WTC11 (cell line): ENCODE data around the gene DYNAP. TPM values are rescaled to one million over a fixed set of nuclear protein-coding genes. Genes with fewer than 3 reads are reported as not detected.

Source experiments
- ATAC-seq: fragments of 200-7000 bp; cut with Tn5 transposase; 2 replicates; pipeline ENCODE4 v1.10.0; 2021; ENCODE audit warnings: mild to moderate bottlenecking, moderate library complexity
- CTCF ChIA-PET: fragments of 300-600 bp; sonication (Branson Sonifier 250); formaldehyde crosslinking; loops from one replicate; lab custom pipeline; 2021; ENCODE audit warnings: antibody characterized with exemption; lab: Charles Lee
- POLR2A ChIA-PET: fragments of 350-600 bp; sonication (Branson Sonifier 250); formaldehyde crosslinking; loops from one replicate; lab custom pipeline; 2021; ENCODE audit warnings: antibody characterized with exemption; lab: Charles Lee
- DNase-seq: peaks from one replicate; pipeline ENCODE4 v3.0.0; 2021; ENCODE audit warnings: low spot score
- H3K27ac Mint-ChIP-seq: 2 replicates; pipeline ENCODE4 v1.8.0; 2021; ENCODE audit warnings: mixed read lengths
- H3K27me3 Mint-ChIP-seq: 2 replicates; pipeline ENCODE4 v1.8.0; 2021; ENCODE audit warnings: low read depth, mild to moderate bottlenecking, moderate library complexity, mixed read lengths
- H3K36me3 Mint-ChIP-seq: 2 replicates; pipeline ENCODE4 v1.8.0; 2021; ENCODE audit warnings: mixed read lengths
- H3K4me1 Mint-ChIP-seq: 2 replicates; pipeline ENCODE4 v1.8.0; 2022; ENCODE audit warnings: mixed read lengths
- H3K4me3 Mint-ChIP-seq: 2 replicates; pipeline ENCODE4 v1.8.0; 2021; ENCODE audit warnings: mild to moderate bottlenecking, moderate library complexity, mixed read lengths
- H3K9me3 Mint-ChIP-seq: 2 replicates; pipeline ENCODE4 v1.8.0; 2021; ENCODE audit warnings: mixed read lengths
- ATF1 ChIP-seq: sonication (generic); formaldehyde crosslinking; IDR thresholded peaks from 2 replicates; pipeline ENCODE4 v1.8.1; 2023; ENCODE audit warnings: mild to moderate bottlenecking, moderate library complexity, missing genetic modification reagents
- CREB1 ChIP-seq: sonication (generic); formaldehyde crosslinking; IDR thresholded peaks from 2 replicates; pipeline ENCODE4 v1.8.0; 2023; ENCODE audit warnings: mild to moderate bottlenecking, missing genetic modification reagents
- ELF4 ChIP-seq: sonication (generic); formaldehyde crosslinking; IDR thresholded peaks from 2 replicates; pipeline ENCODE4 v1.8.1; 2022; ENCODE audit warnings: low read depth, mild to moderate bottlenecking, moderate library complexity, missing genetic modification reagents
- EMX1 ChIP-seq: fragments of 250-450 bp; sonication (Bioruptor Pico); IDR thresholded peaks from 2 replicates; pipeline ENCODE4 v1.8.0; 2021; ENCODE audit warnings: mild to moderate bottlenecking
- MXD4 ChIP-seq: fragments of 250-450 bp; sonication (Bioruptor Pico); IDR thresholded peaks from 2 replicates; pipeline ENCODE4 v1.8.0; 2021; ENCODE audit warnings: mild to moderate bottlenecking, moderate library complexity, borderline replicate concordance
- NFYB ChIP-seq: sonication (generic); formaldehyde crosslinking; conservative IDR thresholded peaks from 2 replicates; pipeline ENCODE4 v1.8.0; 2022; ENCODE audit warnings: low read depth, missing genetic modification reagents
- TP53 ChIP-seq: sonication (generic); formaldehyde crosslinking; IDR thresholded peaks from 2 replicates; pipeline ENCODE4 v1.8.1; 2023; ENCODE audit warnings: mild to moderate bottlenecking, missing genetic modification reagents
- ZNF219 ChIP-seq: sonication (generic); formaldehyde crosslinking; IDR thresholded peaks from 2 replicates; pipeline ENCODE4 v1.8.0; 2023; ENCODE audit warnings: missing genetic modification reagents, mild to moderate bottlenecking, borderline replicate concordance
- ZNF317 ChIP-seq: sonication (generic); formaldehyde crosslinking; IDR thresholded peaks from 2 replicates; pipeline ENCODE4 v1.8.1; 2023; ENCODE audit warnings: low read depth, mild to moderate bottlenecking, moderate library complexity, missing genetic modification reagents, borderline replicate concordance
- ZNF423 ChIP-seq: fragments of 250-450 bp; sonication (Bioruptor Pico); IDR thresholded peaks from 2 replicates; pipeline ENCODE4 v2.1.2; 2022; ENCODE audit warnings: mild to moderate bottlenecking, moderate library complexity
- total RNA-seq: library from RNA; stranded (reverse); gene quantifications from 3 replicates; pipeline ENCODE4 v1.2.3, GENCODE V29; 2021
- TF ChIP-seq, protein P1 (sequence below): sonication (generic); formaldehyde crosslinking; IDR thresholded peaks from 2 replicates; pipeline ENCODE4 v1.8.1; 2023; ENCODE audit warnings: mild to moderate bottlenecking, missing genetic modification reagents
- TF ChIP-seq, protein P2 (sequence below): sonication (generic); formaldehyde crosslinking; conservative IDR thresholded peaks from 2 replicates; pipeline ENCODE4 v1.8.1; 2022; ENCODE audit warnings: mild to moderate bottlenecking, missing genetic modification reagents
- TF ChIP-seq, protein P3 (sequence below): sonication (generic); formaldehyde crosslinking; IDR thresholded peaks from 2 replicates; pipeline ENCODE4 v1.8.0; 2022; ENCODE audit warnings: mild to moderate bottlenecking, missing genetic modification reagents
- TF ChIP-seq, protein P4 (sequence below): sonication (generic); formaldehyde crosslinking; IDR thresholded peaks from 2 replicates; pipeline ENCODE4 v1.8.0; 2022; ENCODE audit warnings: missing genetic modification reagents
- TF ChIP-seq, protein P5 (sequence below): fragments of 250-450 bp; sonication (Bioruptor Pico); IDR thresholded peaks from 2 replicates; pipeline ENCODE4 v2.1.2; 2022; ENCODE audit warnings: mild to moderate bottlenecking, moderate library complexity
- TF ChIP-seq, protein P6 (sequence below): sonication (generic); formaldehyde crosslinking; IDR thresholded peaks from 2 replicates; pipeline ENCODE4 v1.8.1; 2023; ENCODE audit warnings: mild to moderate bottlenecking, missing genetic modification reagents, borderline replicate concordance
- TF ChIP-seq, protein P7 (sequence below): fragments of 250-450 bp; sonication (Bioruptor Pico); conservative IDR thresholded peaks from 2 replicates; pipeline ENCODE4 v1.9.0; 2021; ENCODE audit warnings: mild to moderate bottlenecking

The DYNAP gene
- total RNA-seq, 1 experiment from 2014 or later = 0.94 TPM

DNA sequence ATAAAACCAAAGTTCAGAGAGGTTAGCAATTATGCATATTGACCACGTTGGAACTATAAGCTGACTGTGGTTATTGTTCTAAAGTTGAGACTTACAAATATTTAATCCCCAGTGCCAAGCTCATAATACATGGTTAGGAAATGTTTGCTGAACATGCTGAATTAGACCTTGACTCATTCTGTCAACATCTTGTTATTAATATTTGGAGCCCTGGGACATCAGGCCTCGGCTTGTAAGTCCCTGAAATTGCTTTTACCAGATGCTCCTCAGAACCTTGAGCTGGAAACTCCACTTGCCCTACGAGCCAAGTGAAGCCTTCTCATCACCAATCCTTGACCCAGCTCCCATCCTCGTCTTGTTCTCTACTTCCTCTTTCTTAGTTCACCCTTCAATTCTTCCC is 21.2 kb downstream of the DYNAP start:
- ATAC-seq = no peak

DNA sequence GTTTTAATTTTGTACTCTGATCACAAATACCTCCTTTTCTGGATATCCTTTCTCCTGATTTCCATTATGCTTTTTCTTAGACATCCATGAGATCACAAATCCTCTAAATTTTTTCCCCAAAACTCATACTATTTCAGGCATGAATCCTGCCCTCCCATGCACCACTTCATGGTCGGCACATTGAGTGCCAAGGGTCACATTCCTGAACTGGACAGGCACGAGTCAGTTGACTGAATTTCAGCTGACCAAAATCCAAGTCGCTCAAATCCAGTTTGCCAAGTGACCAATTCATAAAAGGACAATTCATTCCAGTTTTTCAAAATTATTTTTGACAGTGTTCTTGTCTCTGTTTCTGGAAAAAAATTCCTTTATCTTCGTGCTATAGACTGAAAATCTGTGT is 22.1 kb downstream of the DYNAP start:
- no peak for DNase-seq
- CTCF ChIA-PET = interaction anchor here (1.0 kb wide), 1 partner anchor 256 kb away, joined by 4 read pairs; the partner anchor contains the start of genes C18orf54 and STARD6
- Mint-ChIP-seq H3K27ac (no peak overlapping the region), H3K4me1 (peaks cover 26% of the 10 kb centered on the region), H3K4me3 (no peak overlapping the region), H3K27me3 (no peaks in the 10 kb centered on the region; the same call in 1 of the 2 replicates), H3K9me3 (peaks cover 32% of the 10 kb centered on the region), H3K36me3 (peaks cover 17% of the 10 kb centered on the region)
- POLR2A ChIA-PET = no interaction called here
- no peak for ATAC-seq
- TF ChIP-seq, protein P1, sequence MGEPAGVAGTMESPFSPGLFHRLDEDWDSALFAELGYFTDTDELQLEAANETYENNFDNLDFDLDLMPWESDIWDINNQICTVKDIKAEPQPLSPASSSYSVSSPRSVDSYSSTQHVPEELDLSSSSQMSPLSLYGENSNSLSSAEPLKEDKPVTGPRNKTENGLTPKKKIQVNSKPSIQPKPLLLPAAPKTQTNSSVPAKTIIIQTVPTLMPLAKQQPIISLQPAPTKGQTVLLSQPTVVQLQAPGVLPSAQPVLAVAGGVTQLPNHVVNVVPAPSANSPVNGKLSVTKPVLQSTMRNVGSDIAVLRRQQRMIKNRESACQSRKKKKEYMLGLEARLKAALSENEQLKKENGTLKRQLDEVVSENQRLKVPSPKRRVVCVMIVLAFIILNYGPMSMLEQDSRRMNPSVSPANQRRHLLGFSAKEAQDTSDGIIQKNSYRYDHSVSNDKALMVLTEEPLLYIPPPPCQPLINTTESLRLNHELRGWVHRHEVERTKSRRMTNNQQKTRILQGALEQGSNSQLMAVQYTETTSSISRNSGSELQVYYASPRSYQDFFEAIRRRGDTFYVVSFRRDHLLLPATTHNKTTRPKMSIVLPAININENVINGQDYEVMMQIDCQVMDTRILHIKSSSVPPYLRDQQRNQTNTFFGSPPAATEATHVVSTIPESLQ (CRISPR knock-in tag) = no peak
- TF ChIP-seq, protein P2, sequence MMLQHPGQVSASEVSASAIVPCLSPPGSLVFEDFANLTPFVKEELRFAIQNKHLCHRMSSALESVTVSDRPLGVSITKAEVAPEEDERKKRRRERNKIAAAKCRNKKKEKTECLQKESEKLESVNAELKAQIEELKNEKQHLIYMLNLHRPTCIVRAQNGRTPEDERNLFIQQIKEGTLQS (CRISPR knock-in tag) = no peak
- TF ChIP-seq, protein P3, sequence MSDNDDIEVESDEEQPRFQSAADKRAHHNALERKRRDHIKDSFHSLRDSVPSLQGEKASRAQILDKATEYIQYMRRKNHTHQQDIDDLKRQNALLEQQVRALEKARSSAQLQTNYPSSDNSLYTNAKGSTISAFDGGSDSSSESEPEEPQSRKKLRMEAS (CRISPR knock-in tag) = no peak
- TF ChIP-seq EMX1 = no peak
- TF ChIP-seq CREB1 (CRISPR knock-in tag) = no peak
- no peak for TF ChIP-seq ZNF219
- TF ChIP-seq ELF4 = no peak
- TF ChIP-seq, protein P4, sequence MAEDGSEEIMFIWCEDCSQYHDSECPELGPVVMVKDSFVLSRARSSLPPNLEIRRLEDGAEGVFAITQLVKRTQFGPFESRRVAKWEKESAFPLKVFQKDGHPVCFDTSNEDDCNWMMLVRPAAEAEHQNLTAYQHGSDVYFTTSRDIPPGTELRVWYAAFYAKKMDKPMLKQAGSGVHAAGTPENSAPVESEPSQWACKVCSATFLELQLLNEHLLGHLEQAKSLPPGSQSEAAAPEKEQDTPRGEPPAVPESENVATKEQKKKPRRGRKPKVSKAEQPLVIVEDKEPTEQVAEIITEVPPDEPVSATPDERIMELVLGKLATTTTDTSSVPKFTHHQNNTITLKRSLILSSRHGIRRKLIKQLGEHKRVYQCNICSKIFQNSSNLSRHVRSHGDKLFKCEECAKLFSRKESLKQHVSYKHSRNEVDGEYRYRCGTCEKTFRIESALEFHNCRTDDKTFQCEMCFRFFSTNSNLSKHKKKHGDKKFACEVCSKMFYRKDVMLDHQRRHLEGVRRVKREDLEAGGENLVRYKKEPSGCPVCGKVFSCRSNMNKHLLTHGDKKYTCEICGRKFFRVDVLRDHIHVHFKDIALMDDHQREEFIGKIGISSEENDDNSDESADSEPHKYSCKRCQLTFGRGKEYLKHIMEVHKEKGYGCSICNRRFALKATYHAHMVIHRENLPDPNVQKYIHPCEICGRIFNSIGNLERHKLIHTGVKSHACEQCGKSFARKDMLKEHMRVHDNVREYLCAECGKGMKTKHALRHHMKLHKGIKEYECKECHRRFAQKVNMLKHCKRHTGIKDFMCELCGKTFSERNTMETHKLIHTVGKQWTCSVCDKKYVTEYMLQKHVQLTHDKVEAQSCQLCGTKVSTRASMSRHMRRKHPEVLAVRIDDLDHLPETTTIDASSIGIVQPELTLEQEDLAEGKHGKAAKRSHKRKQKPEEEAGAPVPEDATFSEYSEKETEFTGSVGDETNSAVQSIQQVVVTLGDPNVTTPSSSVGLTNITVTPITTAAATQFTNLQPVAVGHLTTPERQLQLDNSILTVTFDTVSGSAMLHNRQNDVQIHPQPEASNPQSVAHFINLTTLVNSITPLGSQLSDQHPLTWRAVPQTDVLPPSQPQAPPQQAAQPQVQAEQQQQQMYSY = no peak
- no peak for TF ChIP-seq ZNF423
- no peak for TF ChIP-seq TP53
- no peak for TF ChIP-seq ZNF317 (CRISPR knock-in tag)
- TF ChIP-seq NFYB (CRISPR knock-in tag) = no peak
- TF ChIP-seq, protein P5, sequence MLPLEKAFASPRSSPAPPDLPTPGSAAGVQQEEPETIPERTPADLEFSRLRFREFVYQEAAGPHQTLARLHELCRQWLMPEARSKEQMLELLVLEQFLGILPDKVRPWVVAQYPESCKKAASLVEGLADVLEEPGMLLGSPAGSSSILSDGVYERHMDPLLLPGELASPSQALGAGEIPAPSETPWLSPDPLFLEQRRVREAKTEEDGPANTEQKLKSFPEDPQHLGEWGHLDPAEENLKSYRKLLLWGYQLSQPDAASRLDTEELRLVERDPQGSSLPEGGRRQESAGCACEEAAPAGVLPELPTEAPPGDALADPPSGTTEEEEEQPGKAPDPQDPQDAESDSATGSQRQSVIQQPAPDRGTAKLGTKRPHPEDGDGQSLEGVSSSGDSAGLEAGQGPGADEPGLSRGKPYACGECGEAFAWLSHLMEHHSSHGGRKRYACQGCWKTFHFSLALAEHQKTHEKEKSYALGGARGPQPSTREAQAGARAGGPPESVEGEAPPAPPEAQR (CRISPR knock-in tag) = no peak
- no peak for TF ChIP-seq ATF1 (CRISPR knock-in tag)

More for the DNA sequence above, 21.2 kb downstream of the DYNAP start:
- Mint-ChIP-seq H3K36me3 (peaks cover 17% of the 10 kb centered on the region), H3K27me3 (no peaks in the 10 kb centered on the region), H3K9me3 (peaks cover 27% of the 10 kb centered on the region), H3K27ac (no peak overlapping the region), H3K4me1 (peaks cover 35% of the 10 kb centered on the region), H3K4me3 (no peak overlapping the region)
- POLR2A ChIA-PET = no interaction called here
- CTCF ChIA-PET = interaction anchor here (1.0 kb wide), 1 partner anchor 255 kb away, joined by 4 read pairs; the partner anchor contains the start of genes C18orf54 and STARD6
- TF ChIP-seq MXD4 = no peak
- TF ChIP-seq, protein P6, sequence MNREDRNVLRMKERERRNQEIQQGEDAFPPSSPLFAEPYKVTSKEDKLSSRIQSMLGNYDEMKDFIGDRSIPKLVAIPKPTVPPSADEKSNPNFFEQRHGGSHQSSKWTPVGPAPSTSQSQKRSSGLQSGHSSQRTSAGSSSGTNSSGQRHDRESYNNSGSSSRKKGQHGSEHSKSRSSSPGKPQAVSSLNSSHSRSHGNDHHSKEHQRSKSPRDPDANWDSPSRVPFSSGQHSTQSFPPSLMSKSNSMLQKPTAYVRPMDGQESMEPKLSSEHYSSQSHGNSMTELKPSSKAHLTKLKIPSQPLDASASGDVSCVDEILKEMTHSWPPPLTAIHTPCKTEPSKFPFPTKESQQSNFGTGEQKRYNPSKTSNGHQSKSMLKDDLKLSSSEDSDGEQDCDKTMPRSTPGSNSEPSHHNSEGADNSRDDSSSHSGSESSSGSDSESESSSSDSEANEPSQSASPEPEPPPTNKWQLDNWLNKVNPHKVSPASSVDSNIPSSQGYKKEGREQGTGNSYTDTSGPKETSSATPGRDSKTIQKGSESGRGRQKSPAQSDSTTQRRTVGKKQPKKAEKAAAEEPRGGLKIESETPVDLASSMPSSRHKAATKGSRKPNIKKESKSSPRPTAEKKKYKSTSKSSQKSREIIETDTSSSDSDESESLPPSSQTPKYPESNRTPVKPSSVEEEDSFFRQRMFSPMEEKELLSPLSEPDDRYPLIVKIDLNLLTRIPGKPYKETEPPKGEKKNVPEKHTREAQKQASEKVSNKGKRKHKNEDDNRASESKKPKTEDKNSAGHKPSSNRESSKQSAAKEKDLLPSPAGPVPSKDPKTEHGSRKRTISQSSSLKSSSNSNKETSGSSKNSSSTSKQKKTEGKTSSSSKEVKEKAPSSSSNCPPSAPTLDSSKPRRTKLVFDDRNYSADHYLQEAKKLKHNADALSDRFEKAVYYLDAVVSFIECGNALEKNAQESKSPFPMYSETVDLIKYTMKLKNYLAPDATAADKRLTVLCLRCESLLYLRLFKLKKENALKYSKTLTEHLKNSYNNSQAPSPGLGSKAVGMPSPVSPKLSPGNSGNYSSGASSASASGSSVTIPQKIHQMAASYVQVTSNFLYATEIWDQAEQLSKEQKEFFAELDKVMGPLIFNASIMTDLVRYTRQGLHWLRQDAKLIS (CRISPR knock-in tag) = no peak
- TF ChIP-seq, protein P7, sequence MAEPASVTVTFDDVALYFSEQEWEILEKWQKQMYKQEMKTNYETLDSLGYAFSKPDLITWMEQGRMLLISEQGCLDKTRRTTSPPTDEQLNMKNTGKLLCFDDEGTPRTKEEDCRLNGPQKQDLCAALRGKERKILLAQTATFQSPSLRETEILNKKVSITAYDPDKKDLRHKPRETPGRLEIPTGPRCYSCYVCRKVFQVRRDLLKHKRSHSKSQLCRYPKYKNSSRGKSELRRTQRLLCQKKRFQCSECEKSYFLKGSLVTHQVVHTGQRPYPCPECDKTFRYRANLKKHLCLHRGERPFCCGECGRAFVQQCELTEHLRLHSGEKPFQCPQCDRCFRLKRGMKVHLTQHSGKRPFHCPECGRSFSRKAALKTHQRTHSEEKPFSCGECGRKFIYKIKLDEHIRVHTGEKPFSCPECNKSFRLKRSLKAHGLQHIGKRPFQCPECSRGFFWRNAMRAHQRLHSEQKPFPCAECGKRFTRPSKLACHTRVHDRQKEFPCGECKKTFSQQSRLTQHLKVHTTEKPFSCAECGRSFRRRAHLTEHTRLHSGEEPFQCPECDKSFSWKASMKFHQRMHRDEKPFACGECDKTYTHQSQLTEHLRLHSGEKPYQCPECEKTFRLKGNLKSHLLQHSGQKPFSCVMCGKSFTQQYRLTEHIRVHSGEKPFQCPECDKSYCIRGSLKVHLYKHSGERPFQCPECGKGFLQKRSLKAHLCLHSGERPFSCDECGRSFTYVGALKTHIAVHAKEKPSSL (CRISPR knock-in tag) = no peak
- TF ChIP-seq, all 79 proteins: peak for 0
- no peak for DNase-seq
